WTC11 (cell line): ENCODE data around the gene ENTPD1. TPM values are rescaled to one million over a fixed set of nuclear protein-coding genes. Genes with fewer than 3 reads are reported as not detected.

ENCODE experiments used
- ATAC-seq: fragments of 200-7000 bp; cut with Tn5 transposase; 2 replicates; pipeline ENCODE4 v1.10.0; 2021; ENCODE audit warnings: mild to moderate bottlenecking, moderate library complexity
- CTCF ChIA-PET: fragments of 300-600 bp; sonication (Branson Sonifier 250); formaldehyde crosslinking; loops from one replicate; lab custom pipeline; 2021; ENCODE audit warnings: antibody characterized with exemption; lab: Charles Lee
- POLR2A ChIA-PET: fragments of 350-600 bp; sonication (Branson Sonifier 250); formaldehyde crosslinking; loops from one replicate; lab custom pipeline; 2021; ENCODE audit warnings: antibody characterized with exemption; lab: Charles Lee
- DNase-seq: peaks from one replicate; pipeline ENCODE4 v3.0.0; 2021; ENCODE audit warnings: low spot score
- H3K27ac Mint-ChIP-seq: 2 replicates; pipeline ENCODE4 v1.8.0; 2021; ENCODE audit warnings: mixed read lengths
- H3K27me3 Mint-ChIP-seq: 2 replicates; pipeline ENCODE4 v1.8.0; 2021; ENCODE audit warnings: low read depth, mild to moderate bottlenecking, moderate library complexity, mixed read lengths
- H3K36me3 Mint-ChIP-seq: 2 replicates; pipeline ENCODE4 v1.8.0; 2021; ENCODE audit warnings: mixed read lengths
- H3K4me1 Mint-ChIP-seq: 2 replicates; pipeline ENCODE4 v1.8.0; 2022; ENCODE audit warnings: mixed read lengths
- H3K4me3 Mint-ChIP-seq: 2 replicates; pipeline ENCODE4 v1.8.0; 2021; ENCODE audit warnings: mild to moderate bottlenecking, moderate library complexity, mixed read lengths
- H3K9me3 Mint-ChIP-seq: 2 replicates; pipeline ENCODE4 v1.8.0; 2021; ENCODE audit warnings: mixed read lengths
- ATF1 ChIP-seq: sonication (generic); formaldehyde crosslinking; IDR thresholded peaks from 2 replicates; pipeline ENCODE4 v1.8.1; 2023; ENCODE audit warnings: mild to moderate bottlenecking, moderate library complexity, missing genetic modification reagents
- ETV6 ChIP-seq: sonication (generic); formaldehyde crosslinking; IDR thresholded peaks from 2 replicates; pipeline ENCODE4 v1.8.1; 2022; ENCODE audit warnings: mild to moderate bottlenecking, missing genetic modification reagents
- FOXK1 ChIP-seq: sonication (generic); formaldehyde crosslinking; IDR thresholded peaks from 2 replicates; pipeline ENCODE4 v1.8.0; 2022; ENCODE audit warnings: mild to moderate bottlenecking, moderate library complexity, missing genetic modification reagents
- FOXP1 ChIP-seq: sonication (generic); formaldehyde crosslinking; IDR thresholded peaks from 2 replicates; pipeline ENCODE4 v1.8.0; 2022; ENCODE audit warnings: missing genetic modification reagents, mild to moderate bottlenecking, moderate library complexity, borderline replicate concordance
- JAZF1 ChIP-seq: fragments of 250-450 bp; sonication (Bioruptor Pico); IDR thresholded peaks from 2 replicates; pipeline ENCODE4 v1.9.0; 2021; ENCODE audit warnings: moderate library complexity, mild to moderate bottlenecking, inconsistent platforms
- MYBL2 ChIP-seq: sonication (generic); formaldehyde crosslinking; IDR thresholded peaks from 2 replicates; pipeline ENCODE4 v1.8.1; 2023; ENCODE audit warnings: mild to moderate bottlenecking, moderate library complexity, missing genetic modification reagents
- NFE2L1 ChIP-seq: sonication (generic); formaldehyde crosslinking; IDR thresholded peaks from 2 replicates; pipeline ENCODE4 v1.8.1; 2023; ENCODE audit warnings: missing genetic modification reagents
- NR2C2 ChIP-seq: sonication (generic); formaldehyde crosslinking; IDR thresholded peaks from 2 replicates; pipeline ENCODE4 v1.8.0; 2022; ENCODE audit warnings: mild to moderate bottlenecking, missing genetic modification reagents
- NR3C1 ChIP-seq: sonication (generic); formaldehyde crosslinking; conservative IDR thresholded peaks from 2 replicates; pipeline ENCODE4 v1.8.1; 2023; ENCODE audit warnings: low read depth, mild to moderate bottlenecking, missing genetic modification reagents
- SMAD3 ChIP-seq: sonication (generic); formaldehyde crosslinking; IDR thresholded peaks from 2 replicates; pipeline ENCODE4 v1.8.0; 2022; ENCODE audit warnings: missing genetic modification reagents, mild to moderate bottlenecking, borderline replicate concordance
- TEAD4 ChIP-seq: sonication (generic); formaldehyde crosslinking; IDR thresholded peaks from 2 replicates; pipeline ENCODE4 v1.8.0; 2022; ENCODE audit warnings: mild to moderate bottlenecking, missing genetic modification reagents
- ZNF219 ChIP-seq: sonication (generic); formaldehyde crosslinking; IDR thresholded peaks from 2 replicates; pipeline ENCODE4 v1.8.0; 2023; ENCODE audit warnings: missing genetic modification reagents, mild to moderate bottlenecking, borderline replicate concordance
- ZNF263 ChIP-seq: sonication (generic); formaldehyde crosslinking; IDR thresholded peaks from 2 replicates; pipeline ENCODE4 v1.8.1; 2022; ENCODE audit warnings: low read depth, mild to moderate bottlenecking, moderate library complexity, missing genetic modification reagents
- ZNF317 ChIP-seq: sonication (generic); formaldehyde crosslinking; IDR thresholded peaks from 2 replicates; pipeline ENCODE4 v1.8.1; 2023; ENCODE audit warnings: low read depth, mild to moderate bottlenecking, moderate library complexity, missing genetic modification reagents, borderline replicate concordance
- total RNA-seq: library from RNA; stranded (reverse); gene quantifications from 3 replicates; pipeline ENCODE4 v1.2.3, GENCODE V29; 2021
- TF ChIP-seq, protein P1 (sequence below): fragments of 250-450 bp; sonication (Bioruptor Pico); IDR thresholded peaks from 2 replicates; pipeline ENCODE4 v1.8.0; 2021; ENCODE audit warnings: mild to moderate bottlenecking
- TF ChIP-seq, protein P2 (sequence below): sonication (generic); formaldehyde crosslinking; IDR thresholded peaks from 2 replicates; pipeline ENCODE4 v1.8.0; 2022; ENCODE audit warnings: mild to moderate bottlenecking, missing genetic modification reagents
- TF ChIP-seq, protein P3 (sequence below): sonication (generic); formaldehyde crosslinking; IDR thresholded peaks from 2 replicates; pipeline ENCODE4 v1.8.1; 2022; ENCODE audit warnings: low read depth, mild to moderate bottlenecking, moderate library complexity, missing genetic modification reagents, borderline replicate concordance
- TF ChIP-seq, protein P4 (sequence below): sonication (generic); formaldehyde crosslinking; IDR thresholded peaks from 2 replicates; pipeline ENCODE4 v1.8.0; 2022; ENCODE audit warnings: mild to moderate bottlenecking, missing genetic modification reagents
- TF ChIP-seq, protein P5 (sequence below): sonication (generic); formaldehyde crosslinking; conservative IDR thresholded peaks from 2 replicates; pipeline ENCODE4 v1.8.1; 2023; ENCODE audit warnings: mild to moderate bottlenecking, low read depth, missing genetic modification reagents, moderate library complexity
- TF ChIP-seq, protein P6 (sequence below): sonication (generic); formaldehyde crosslinking; IDR thresholded peaks from 2 replicates; pipeline ENCODE4 v1.8.0; 2022; ENCODE audit warnings: mild to moderate bottlenecking, missing genetic modification reagents
- TF ChIP-seq, protein P7 (sequence below): sonication (generic); formaldehyde crosslinking; IDR thresholded peaks from 2 replicates; pipeline ENCODE4 v1.8.1; 2023; ENCODE audit warnings: mild to moderate bottlenecking, missing genetic modification reagents, moderate library complexity
- TF ChIP-seq, protein P8 (sequence below): fragments of 250-450 bp; sonication (Bioruptor Pico); conservative IDR thresholded peaks from 2 replicates; pipeline ENCODE4 v1.9.0; 2021; ENCODE audit warnings: mild to moderate bottlenecking
- TF ChIP-seq, protein P9 (sequence below): fragments of 250-450 bp; sonication (Bioruptor Pico); IDR thresholded peaks from 2 replicates; pipeline ENCODE4 v1.9.0; 2021; ENCODE audit warnings: mild to moderate bottlenecking

Gene ENTPD1
- total RNA-seq, 1 experiment from 2014 or later = 2.3 TPM

DNA sequence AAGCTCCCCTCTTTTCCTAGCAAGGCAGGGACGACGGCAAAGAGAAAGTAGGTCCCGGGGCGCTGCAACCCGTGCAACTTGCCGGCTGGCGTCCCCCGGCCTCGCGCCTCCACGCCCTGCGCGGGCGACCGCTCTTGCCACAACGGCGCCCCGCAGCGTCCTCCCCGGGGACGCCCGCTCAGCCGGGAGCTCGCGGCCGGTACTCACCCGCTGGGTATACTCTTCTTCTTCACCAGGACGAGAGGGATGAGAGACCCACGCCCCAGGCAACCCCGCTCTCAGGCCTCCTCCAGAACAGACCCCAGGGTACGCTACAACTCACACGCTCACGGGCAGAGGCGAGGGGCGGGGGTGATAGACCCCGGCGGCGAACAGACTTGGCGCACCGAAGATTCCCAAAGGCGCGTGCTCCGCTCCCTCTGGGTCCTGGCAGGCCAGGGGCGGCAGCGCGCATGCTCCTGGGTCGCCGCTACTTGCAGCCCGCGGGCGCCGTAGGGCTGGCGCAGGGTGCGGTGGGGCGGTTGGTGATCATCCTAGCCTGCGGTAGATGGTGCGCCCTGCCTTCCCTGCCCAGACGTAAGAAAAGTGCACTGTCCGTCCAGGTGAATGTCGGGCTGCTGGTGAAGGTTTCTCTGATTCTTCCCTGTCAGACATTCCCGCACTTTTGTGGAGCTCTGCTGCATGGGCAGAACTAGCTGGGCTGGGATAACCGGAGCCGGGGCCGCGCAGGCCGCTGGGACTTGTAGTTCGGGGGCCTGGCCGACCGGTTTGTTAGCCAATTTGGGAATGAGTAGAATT lies 151.7 kb downstream of the ENTPD1 start, which contains the start of gene CC2D2B (continued):
- TF ChIP-seq, protein P1, sequence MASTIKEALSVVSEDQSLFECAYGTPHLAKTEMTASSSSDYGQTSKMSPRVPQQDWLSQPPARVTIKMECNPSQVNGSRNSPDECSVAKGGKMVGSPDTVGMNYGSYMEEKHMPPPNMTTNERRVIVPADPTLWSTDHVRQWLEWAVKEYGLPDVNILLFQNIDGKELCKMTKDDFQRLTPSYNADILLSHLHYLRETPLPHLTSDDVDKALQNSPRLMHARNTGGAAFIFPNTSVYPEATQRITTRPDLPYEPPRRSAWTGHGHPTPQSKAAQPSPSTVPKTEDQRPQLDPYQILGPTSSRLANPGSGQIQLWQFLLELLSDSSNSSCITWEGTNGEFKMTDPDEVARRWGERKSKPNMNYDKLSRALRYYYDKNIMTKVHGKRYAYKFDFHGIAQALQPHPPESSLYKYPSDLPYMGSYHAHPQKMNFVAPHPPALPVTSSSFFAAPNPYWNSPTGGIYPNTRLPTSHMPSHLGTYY (CRISPR knock-in tag) = no peak
- TF ChIP-seq ZNF263 (CRISPR knock-in tag) (0 out of 2 replicates have a peak, but pooled peaks have one; percentile 32), NR3C1 (CRISPR knock-in tag) (no peak), FOXP1 (CRISPR knock-in tag) (peak; percentile 94), JAZF1 (CRISPR knock-in tag) (no peak), ZNF317 (no peak), TEAD4 (CRISPR knock-in tag) (no peak), FOXK1 (0 out of 2 replicates have a peak, but pooled peaks have one; percentile 35), NFE2L1 (peak; percentile 48; the same call in 1 of the 2 replicates), ETV6 (CRISPR knock-in tag) (0 out of 2 replicates have a peak, but pooled peaks have one; percentile 40), MYBL2 (CRISPR knock-in tag) (peak; percentile 86; the same call in 1 of the 2 replicates), SMAD3 (peak; percentile 85)
- TF ChIP-seq, protein P2, sequence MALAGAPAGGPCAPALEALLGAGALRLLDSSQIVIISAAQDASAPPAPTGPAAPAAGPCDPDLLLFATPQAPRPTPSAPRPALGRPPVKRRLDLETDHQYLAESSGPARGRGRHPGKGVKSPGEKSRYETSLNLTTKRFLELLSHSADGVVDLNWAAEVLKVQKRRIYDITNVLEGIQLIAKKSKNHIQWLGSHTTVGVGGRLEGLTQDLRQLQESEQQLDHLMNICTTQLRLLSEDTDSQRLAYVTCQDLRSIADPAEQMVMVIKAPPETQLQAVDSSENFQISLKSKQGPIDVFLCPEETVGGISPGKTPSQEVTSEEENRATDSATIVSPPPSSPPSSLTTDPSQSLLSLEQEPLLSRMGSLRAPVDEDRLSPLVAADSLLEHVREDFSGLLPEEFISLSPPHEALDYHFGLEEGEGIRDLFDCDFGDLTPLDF = no peak
- TF ChIP-seq, protein P3, sequence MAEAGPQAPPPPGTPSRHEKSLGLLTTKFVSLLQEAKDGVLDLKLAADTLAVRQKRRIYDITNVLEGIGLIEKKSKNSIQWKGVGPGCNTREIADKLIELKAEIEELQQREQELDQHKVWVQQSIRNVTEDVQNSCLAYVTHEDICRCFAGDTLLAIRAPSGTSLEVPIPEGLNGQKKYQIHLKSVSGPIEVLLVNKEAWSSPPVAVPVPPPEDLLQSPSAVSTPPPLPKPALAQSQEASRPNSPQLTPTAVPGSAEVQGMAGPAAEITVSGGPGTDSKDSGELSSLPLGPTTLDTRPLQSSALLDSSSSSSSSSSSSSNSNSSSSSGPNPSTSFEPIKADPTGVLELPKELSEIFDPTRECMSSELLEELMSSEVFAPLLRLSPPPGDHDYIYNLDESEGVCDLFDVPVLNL = peak; percentile 18; the same call in 1 of the 2 replicates
- TF ChIP-seq, protein P4, sequence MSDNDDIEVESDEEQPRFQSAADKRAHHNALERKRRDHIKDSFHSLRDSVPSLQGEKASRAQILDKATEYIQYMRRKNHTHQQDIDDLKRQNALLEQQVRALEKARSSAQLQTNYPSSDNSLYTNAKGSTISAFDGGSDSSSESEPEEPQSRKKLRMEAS (CRISPR knock-in tag) = peak; percentile 98
- TF ChIP-seq, protein P5, sequence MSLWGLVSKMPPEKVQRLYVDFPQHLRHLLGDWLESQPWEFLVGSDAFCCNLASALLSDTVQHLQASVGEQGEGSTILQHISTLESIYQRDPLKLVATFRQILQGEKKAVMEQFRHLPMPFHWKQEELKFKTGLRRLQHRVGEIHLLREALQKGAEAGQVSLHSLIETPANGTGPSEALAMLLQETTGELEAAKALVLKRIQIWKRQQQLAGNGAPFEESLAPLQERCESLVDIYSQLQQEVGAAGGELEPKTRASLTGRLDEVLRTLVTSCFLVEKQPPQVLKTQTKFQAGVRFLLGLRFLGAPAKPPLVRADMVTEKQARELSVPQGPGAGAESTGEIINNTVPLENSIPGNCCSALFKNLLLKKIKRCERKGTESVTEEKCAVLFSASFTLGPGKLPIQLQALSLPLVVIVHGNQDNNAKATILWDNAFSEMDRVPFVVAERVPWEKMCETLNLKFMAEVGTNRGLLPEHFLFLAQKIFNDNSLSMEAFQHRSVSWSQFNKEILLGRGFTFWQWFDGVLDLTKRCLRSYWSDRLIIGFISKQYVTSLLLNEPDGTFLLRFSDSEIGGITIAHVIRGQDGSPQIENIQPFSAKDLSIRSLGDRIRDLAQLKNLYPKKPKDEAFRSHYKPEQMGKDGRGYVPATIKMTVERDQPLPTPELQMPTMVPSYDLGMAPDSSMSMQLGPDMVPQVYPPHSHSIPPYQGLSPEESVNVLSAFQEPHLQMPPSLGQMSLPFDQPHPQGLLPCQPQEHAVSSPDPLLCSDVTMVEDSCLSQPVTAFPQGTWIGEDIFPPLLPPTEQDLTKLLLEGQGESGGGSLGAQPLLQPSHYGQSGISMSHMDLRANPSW (CRISPR knock-in tag) = no peak
- TF ChIP-seq, all 79 proteins: peak for 21

DNA sequence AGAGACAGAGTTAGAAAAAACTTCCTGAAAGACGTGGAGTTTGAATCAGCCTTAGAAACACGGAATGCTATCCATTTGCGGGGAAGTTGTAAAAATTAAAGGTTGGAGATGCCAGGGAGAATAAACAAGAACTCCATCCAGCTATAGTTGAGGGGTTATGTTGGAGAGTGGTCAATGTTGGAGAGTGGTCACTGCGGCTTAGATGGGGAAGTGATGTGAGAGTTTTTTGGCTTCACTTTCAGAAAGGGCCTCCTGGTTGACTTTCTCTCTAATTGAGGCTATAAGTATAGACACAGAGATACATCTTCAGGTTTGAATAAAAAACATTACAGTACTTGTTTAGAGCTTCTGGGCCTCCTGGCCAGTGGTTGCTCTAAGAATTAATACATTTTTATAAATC lies 152.5 kb downstream of the ENTPD1 start:
- H3K36me3 Mint-ChIP-seq = peaks cover 6% of the 10 kb centered on the region
- TF ChIP-seq NR2C2 (CRISPR knock-in tag) = no peak
- TF ChIP-seq, protein P6, sequence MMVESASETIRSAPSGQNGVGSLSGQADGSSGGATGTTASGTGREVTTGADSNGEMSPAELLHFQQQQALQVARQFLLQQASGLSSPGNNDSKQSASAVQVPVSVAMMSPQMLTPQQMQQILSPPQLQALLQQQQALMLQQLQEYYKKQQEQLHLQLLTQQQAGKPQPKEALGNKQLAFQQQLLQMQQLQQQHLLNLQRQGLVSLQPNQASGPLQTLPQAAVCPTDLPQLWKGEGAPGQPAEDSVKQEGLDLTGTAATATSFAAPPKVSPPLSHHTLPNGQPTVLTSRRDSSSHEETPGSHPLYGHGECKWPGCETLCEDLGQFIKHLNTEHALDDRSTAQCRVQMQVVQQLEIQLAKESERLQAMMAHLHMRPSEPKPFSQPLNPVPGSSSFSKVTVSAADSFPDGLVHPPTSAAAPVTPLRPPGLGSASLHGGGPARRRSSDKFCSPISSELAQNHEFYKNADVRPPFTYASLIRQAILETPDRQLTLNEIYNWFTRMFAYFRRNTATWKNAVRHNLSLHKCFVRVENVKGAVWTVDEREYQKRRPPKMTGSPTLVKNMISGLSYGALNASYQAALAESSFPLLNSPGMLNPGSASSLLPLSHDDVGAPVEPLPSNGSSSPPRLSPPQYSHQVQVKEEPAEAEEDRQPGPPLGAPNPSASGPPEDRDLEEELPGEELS (CRISPR knock-in tag) = no peak
- TF ChIP-seq, protein P7, sequence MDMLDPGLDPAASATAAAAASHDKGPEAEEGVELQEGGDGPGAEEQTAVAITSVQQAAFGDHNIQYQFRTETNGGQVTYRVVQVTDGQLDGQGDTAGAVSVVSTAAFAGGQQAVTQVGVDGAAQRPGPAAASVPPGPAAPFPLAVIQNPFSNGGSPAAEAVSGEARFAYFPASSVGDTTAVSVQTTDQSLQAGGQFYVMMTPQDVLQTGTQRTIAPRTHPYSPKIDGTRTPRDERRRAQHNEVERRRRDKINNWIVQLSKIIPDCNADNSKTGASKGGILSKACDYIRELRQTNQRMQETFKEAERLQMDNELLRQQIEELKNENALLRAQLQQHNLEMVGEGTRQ (CRISPR knock-in tag) = no peak
- TF ChIP-seq, protein P8, sequence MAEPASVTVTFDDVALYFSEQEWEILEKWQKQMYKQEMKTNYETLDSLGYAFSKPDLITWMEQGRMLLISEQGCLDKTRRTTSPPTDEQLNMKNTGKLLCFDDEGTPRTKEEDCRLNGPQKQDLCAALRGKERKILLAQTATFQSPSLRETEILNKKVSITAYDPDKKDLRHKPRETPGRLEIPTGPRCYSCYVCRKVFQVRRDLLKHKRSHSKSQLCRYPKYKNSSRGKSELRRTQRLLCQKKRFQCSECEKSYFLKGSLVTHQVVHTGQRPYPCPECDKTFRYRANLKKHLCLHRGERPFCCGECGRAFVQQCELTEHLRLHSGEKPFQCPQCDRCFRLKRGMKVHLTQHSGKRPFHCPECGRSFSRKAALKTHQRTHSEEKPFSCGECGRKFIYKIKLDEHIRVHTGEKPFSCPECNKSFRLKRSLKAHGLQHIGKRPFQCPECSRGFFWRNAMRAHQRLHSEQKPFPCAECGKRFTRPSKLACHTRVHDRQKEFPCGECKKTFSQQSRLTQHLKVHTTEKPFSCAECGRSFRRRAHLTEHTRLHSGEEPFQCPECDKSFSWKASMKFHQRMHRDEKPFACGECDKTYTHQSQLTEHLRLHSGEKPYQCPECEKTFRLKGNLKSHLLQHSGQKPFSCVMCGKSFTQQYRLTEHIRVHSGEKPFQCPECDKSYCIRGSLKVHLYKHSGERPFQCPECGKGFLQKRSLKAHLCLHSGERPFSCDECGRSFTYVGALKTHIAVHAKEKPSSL (CRISPR knock-in tag) = no peak
- no peak for TF ChIP-seq ZNF219 (CRISPR knock-in tag)
- TF ChIP-seq ATF1 (CRISPR knock-in tag) = no peak
- TF ChIP-seq, protein P9, sequence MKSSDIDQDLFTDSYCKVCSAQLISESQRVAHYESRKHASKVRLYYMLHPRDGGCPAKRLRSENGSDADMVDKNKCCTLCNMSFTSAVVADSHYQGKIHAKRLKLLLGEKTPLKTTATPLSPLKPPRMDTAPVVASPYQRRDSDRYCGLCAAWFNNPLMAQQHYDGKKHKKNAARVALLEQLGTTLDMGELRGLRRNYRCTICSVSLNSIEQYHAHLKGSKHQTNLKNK (CRISPR knock-in tag) = no peak
- no peaks in the 10 kb centered on the region for H3K9me3 Mint-ChIP-seq
- H3K4me1 Mint-ChIP-seq = peaks cover 8% of the 10 kb centered on the region
- H3K4me3 Mint-ChIP-seq = peak overlapping the region; percentile 88
- H3K27me3 Mint-ChIP-seq = peaks cover 3% of the 10 kb centered on the region; the same call in 1 of the 2 replicates
- CTCF ChIA-PET = interaction anchor here (1.2 to 1.5 kb wide), 4 partner anchors 43 to 347 kb away, joined by 3 to 17 read pairs (median 6); partner anchors contain the start of genes SORBS1 and TCTN3
- H3K27ac Mint-ChIP-seq = no peak overlapping the region
- DNase-seq (no peak), ATAC-seq (no peak)
- POLR2A ChIA-PET = interaction anchor here (1.0 kb wide), 1 partner anchor 152 kb away, joined by 4 read pairs; the partner anchor contains the start of gene ENTPD1
